OCI-LY7 (cell line): ENCODE measurements around the gene SMIM38. TPM values are rescaled to one million over a fixed set of nuclear protein-coding genes. Genes with fewer than 3 reads are reported as not detected.

Experiments used
- BruUV-seq: library from RNA; stranded (reverse); fragments of 400-500 nt; replicated peaks from 2 replicates; lab custom pipeline; 2021; lab: Mats Ljungman, UMichigan
- CTCF ChIA-PET: fragments of 300-600 bp; sonication (Branson Sonifier 250); formaldehyde crosslinking; loops from one replicate; lab custom pipeline; 2022; ENCODE audit warnings: antibody characterized with exemption; ENCODE audit not compliant: unreplicated experiment; lab: Charles Lee
- POLR2A ChIA-PET: fragments of 300-600 bp; sonication (Branson Sonifier 250); formaldehyde crosslinking; loops from one replicate; lab custom pipeline; 2022; ENCODE audit warnings: antibody characterized with exemption; lab: Charles Lee
- DNase-seq: peaks from one replicate; pipeline ENCODE4 v3.0.0-alpha.2; 2015; ENCODE audit warnings: low spot score
- H2AFZ ChIP-seq: fragments of 200-600 bp; sonication (generic), shearing (Covaris generic); 2 replicates; pipeline ENCODE4 v1.6.1; 2014; ENCODE audit warnings: mild to moderate bottlenecking, antibody characterized with exemption, low read length, moderate library complexity
- H3K27ac ChIP-seq: fragments of 200-600 bp; sonication (generic); 2 replicates; pipeline ENCODE4 v1.5.1; 2014; ENCODE audit warnings: mixed run types, low read depth, mild to moderate bottlenecking, moderate library complexity, low read length, inconsistent platforms; ENCODE audit not compliant: poor library complexity, severe bottlenecking
- H3K36me3 ChIP-seq: fragments of 200-600 bp; sonication (generic); 2 replicates; pipeline ENCODE4 v1.6.1; 2014; ENCODE audit warnings: mild to moderate bottlenecking, antibody characterized with exemption, low read length, moderate library complexity, mixed read lengths; ENCODE audit not compliant: insufficient read depth
- H3K4me1 ChIP-seq: fragments of 200-600 bp; sonication (generic); 2 replicates; pipeline ENCODE4 v1.5.1; 2014; ENCODE audit warnings: mild to moderate bottlenecking, low read length; ENCODE audit not compliant: insufficient read depth, poor library complexity, severe bottlenecking
- H3K4me2 ChIP-seq: fragments of 200-600 bp; sonication (generic); 2 replicates; pipeline ENCODE4 v1.6.1; 2014; ENCODE audit warnings: mild to moderate bottlenecking, low read length
- H3K4me3 ChIP-seq: fragments of 200-600 bp; sonication (generic); 2 replicates; pipeline ENCODE4 v1.5.1; 2014; ENCODE audit warnings: mild to moderate bottlenecking, low read depth, low read length; ENCODE audit not compliant: poor library complexity, severe bottlenecking
- H3K79me2 ChIP-seq: fragments of 200-600 bp; sonication (generic); 2 replicates; pipeline ENCODE4 v1.6.1; 2016; ENCODE audit warnings: low read depth, mild to moderate bottlenecking, low read length, moderate library complexity, mixed read lengths; ENCODE audit not compliant: insufficient read depth
- H3K9me2 ChIP-seq: fragments of 200-600 bp; sonication (generic); 2 replicates; pipeline ENCODE4 v1.6.1; 2016; ENCODE audit warnings: mild to moderate bottlenecking, low read length, mixed read lengths; ENCODE audit not compliant: insufficient read depth
- H3K9me3 ChIP-seq: fragments of 200-600 bp; sonication (generic); 2 replicates; pipeline ENCODE4 v1.6.1; 2014; ENCODE audit warnings: mild to moderate bottlenecking, mixed run types, low read length, mixed read lengths
- H4K20me1 ChIP-seq: fragments of 200-600 bp; sonication (generic); 2 replicates; pipeline ENCODE4 v1.6.1; 2014; ENCODE audit warnings: mild to moderate bottlenecking, antibody characterized with exemption, low read length, moderate library complexity, mixed read lengths; ENCODE audit not compliant: insufficient read depth
- EZH2phosphoT487 ChIP-seq: fragments of 200-600 bp; sonication (generic); IDR thresholded peaks from 2 replicates; pipeline ENCODE4 v1.6.1; 2018; ENCODE audit warnings: low read depth, borderline replicate concordance, mild to moderate bottlenecking, mixed run types, antibody characterized with exemption, low read length, moderate library complexity, mixed read lengths
- intact Hi-C: fragments of 100-400 bp; cut with micrococcal nuclease; formaldehyde crosslinking; loops from one replicate; pipeline ENCODE4 v1.10.0; 2022; ENCODE audit not compliant: unreplicated experiment
- total RNA-seq, 2 experiments: library from RNA; depleted of rRNA in 1 of 2; stranded (reverse); fragments of >200 nt in 1 of 2; shearing (Covaris generic) in 1 of 2; gene quantifications; 2 replicates each; pipeline ENCODE4 v1.2.3, GENCODE V29; 2014 to 2022
- TF ChIP-seq, protein P1 (sequence below): fragments of 200-600 bp; sonication (generic); conservative IDR thresholded peaks from 2 replicates; pipeline ENCODE4 v1.5.1; 2014; ENCODE audit warnings: mild to moderate bottlenecking, antibody characterized with exemption, low read length, moderate library complexity, mixed read lengths

SMIM38 gene
- total RNA-seq, 2 experiments from 2014 or later: 0.11 to 0.63 TPM

DNA sequence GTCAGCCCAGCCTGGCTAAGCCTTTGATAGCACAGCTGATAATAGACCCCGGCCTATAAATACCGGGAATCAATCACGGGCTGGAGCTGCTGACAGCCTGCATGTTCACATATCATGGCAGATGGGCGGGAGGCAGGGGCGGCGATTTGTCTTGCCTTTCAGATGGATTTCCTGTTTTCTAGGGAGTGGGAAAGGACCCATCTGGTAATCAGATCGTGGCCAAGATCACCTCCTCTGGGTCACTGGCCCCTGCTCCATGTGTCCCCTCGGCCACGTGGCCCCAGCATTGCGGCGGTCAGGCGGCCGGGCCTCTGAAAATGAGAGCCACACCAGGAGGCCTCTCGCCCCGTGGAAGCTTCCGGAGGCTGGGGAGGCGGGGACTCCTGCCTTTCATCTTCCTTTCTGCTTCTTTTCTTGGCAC is 36.6 kb downstream of the SMIM38 start:
- no peak overlapping the region for H3K27ac ChIP-seq
- H3K4me1 ChIP-seq: no peaks in the 10 kb centered on the region
- no peaks in the 10 kb centered on the region for H4K20me1 ChIP-seq
- no peak overlapping the region for H3K4me3 ChIP-seq
- ChIA-PET CTCF (no interaction called here), POLR2A (no interaction called here)
- no peak overlapping the region for H3K4me2 ChIP-seq
- no peaks in the 10 kb centered on the region for H3K79me2 ChIP-seq
- no peaks in the 10 kb centered on the region for H3K36me3 ChIP-seq
- H2AFZ ChIP-seq: no peak overlapping the region
- intact Hi-C loops: no loop called here
- no TSS peak for BruUV-seq
- H3K9me2 ChIP-seq: no peaks in the 10 kb centered on the region
- no peak for DNase-seq
- TF ChIP-seq, protein P1, sequence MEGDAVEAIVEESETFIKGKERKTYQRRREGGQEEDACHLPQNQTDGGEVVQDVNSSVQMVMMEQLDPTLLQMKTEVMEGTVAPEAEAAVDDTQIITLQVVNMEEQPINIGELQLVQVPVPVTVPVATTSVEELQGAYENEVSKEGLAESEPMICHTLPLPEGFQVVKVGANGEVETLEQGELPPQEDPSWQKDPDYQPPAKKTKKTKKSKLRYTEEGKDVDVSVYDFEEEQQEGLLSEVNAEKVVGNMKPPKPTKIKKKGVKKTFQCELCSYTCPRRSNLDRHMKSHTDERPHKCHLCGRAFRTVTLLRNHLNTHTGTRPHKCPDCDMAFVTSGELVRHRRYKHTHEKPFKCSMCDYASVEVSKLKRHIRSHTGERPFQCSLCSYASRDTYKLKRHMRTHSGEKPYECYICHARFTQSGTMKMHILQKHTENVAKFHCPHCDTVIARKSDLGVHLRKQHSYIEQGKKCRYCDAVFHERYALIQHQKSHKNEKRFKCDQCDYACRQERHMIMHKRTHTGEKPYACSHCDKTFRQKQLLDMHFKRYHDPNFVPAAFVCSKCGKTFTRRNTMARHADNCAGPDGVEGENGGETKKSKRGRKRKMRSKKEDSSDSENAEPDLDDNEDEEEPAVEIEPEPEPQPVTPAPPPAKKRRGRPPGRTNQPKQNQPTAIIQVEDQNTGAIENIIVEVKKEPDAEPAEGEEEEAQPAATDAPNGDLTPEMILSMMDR: no peak
- TF ChIP-seq EZH2phosphoT487: no peak
- H3K9me3 ChIP-seq: no peaks in the 10 kb centered on the region

DNA sequence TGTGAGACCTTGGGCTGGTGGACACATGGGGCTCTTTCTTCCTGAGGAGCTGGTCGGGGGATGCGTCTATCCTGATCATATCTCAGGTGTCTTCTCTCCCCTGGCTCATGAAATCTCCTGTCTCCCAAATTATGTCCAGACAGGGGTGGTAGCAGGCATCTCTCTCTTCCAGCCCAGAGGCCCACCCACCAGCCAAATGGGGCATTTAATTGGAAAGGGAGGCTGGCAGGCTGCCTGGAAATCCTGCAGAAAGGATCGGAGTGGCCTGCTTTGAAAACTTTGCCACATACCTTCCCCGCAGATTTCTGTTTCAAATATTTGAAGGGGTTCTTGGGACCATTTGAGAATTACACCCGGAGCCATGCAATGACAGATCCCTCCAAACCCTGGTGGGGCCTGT is 37.4 kb downstream of the SMIM38 start:
- TF ChIP-seq EZH2phosphoT487: no peak
- TF ChIP-seq, protein P1: no peak
- no peak overlapping the region for H2AFZ ChIP-seq
- ChIA-PET CTCF (interaction anchor here (0.6 kb wide), 1 partner anchor 1630 kb away, joined by 4 read pairs; no protein-coding TSS in a partner anchor), POLR2A (no interaction called here)
- no peaks in the 10 kb centered on the region for H3K9me2 ChIP-seq
- H3K79me2 ChIP-seq: no peaks in the 10 kb centered on the region
- H3K4me3 ChIP-seq: no peak overlapping the region
- no peaks in the 10 kb centered on the region for H3K9me3 ChIP-seq
- BruUV-seq: no TSS peak
- intact Hi-C loops: no loop called here
- no peaks in the 10 kb centered on the region for H4K20me1 ChIP-seq
- H3K4me2 ChIP-seq: no peak overlapping the region
- no peaks in the 10 kb centered on the region for H3K36me3 ChIP-seq
- H3K27ac ChIP-seq: no peak overlapping the region
- DNase-seq: no peak
- no peaks in the 10 kb centered on the region for H3K4me1 ChIP-seq

DNA sequence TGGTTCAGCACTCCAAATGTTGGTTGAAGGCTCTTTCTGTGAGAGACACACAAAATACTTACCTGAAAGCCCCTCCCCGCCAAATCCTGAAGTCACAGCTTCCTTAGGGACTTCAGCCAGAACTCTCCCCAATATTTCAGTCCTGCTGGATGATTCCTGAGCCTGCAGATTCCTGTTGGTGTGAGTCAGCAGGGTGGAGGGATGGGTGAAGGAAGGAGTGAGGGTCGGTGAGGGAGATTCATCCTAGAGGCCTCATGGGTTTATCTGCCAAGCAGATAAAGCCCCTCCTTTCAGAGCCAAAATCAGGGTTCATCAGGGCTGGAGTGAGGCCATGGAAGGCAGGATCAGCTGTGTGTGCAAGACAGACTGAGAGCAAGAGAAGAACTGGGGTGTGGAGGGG is 37.9 kb downstream of the SMIM38 start:
- no TSS peak for BruUV-seq
- Histone ChIP-seq H3K4me2 (no peak overlapping the region), H3K4me3 (no peak overlapping the region), H3K9me3 (no peaks in the 10 kb centered on the region), H2AFZ (no peak overlapping the region), H4K20me1 (no peaks in the 10 kb centered on the region), H3K27ac (no peak overlapping the region), H3K79me2 (no peaks in the 10 kb centered on the region), H3K9me2 (no peaks in the 10 kb centered on the region), H3K4me1 (no peaks in the 10 kb centered on the region), H3K36me3 (no peaks in the 10 kb centered on the region)
- ChIA-PET POLR2A (no interaction called here), CTCF (interaction anchor here (0.6 kb wide), 1 partner anchor 1629 kb away, joined by 4 read pairs; no protein-coding TSS in a partner anchor)
- TF ChIP-seq EZH2phosphoT487: no peak
- TF ChIP-seq, protein P1: no peak
- intact Hi-C loops: no loop called here
- DNase-seq: no peak
